IMR-90 (cell line): ENCODE data around the gene PAK5. TPM values are rescaled to one million over a fixed set of nuclear protein-coding genes. Genes with fewer than 3 reads are reported as not detected.

Experiments
- ATAC-seq: fragments of 200-7000 bp; cut with Tn5 transposase; 2 replicates; pipeline ENCODE4 v1.9.1; 2020; ENCODE audit warnings: low read depth, mild to moderate bottlenecking, moderate library complexity
- BruUV-seq: library from RNA; stranded (reverse); fragments of 400-500 nt; replicated peaks from 2 replicates; lab custom pipeline; 2021; lab: Mats Ljungman, UMichigan
- CTCF ChIA-PET: fragments of 300-600 bp; formaldehyde crosslinking; extraction: SDS; loops from one replicate; lab custom pipeline; 2021; ENCODE audit warnings: antibody characterized with exemption; lab: Yijun Ruan, JAX
- POLR2A ChIA-PET: fragments of 300-600 bp; sonication (Branson Sonifier 250); formaldehyde crosslinking; loops from one replicate; lab custom pipeline; 2022; ENCODE audit warnings: antibody characterized with exemption; ENCODE audit not compliant: unreplicated experiment; lab: Charles Lee
- DNase-seq: peaks from one replicate; pipeline ENCODE4 v3.0.0; 2013
- H2AFZ ChIP-seq: replicated peaks from 2 replicates; pipeline ENCODE3; 2013; ENCODE audit warnings: low read length, mild to moderate bottlenecking; ENCODE audit not compliant: poor library complexity
- H2AK5ac ChIP-seq: 2 replicates; pipeline ENCODE4 v1.6.1; 2013; ENCODE audit warnings: low read depth, low read length, inconsistent platforms
- H2AK9ac ChIP-seq: replicated peaks from 2 replicates; pipeline ENCODE3; 2013; ENCODE audit warnings: mild to moderate bottlenecking, low read depth, low read length, moderate library complexity; ENCODE audit not compliant: poor library complexity
- H2BK120ac ChIP-seq: 2 replicates; pipeline ENCODE4 v1.6.1; 2013; ENCODE audit warnings: low read depth, low read length, inconsistent platforms
- H2BK15ac ChIP-seq: 3 replicates; pipeline ENCODE4 v1.6.1; 2013; ENCODE audit warnings: low read depth, low read length, inconsistent platforms
- H2BK20ac ChIP-seq: 2 replicates; pipeline ENCODE4 v1.6.1; 2013; ENCODE audit warnings: low read depth, mild to moderate bottlenecking, inconsistent platforms, low read length, moderate library complexity
- H2BK5ac ChIP-seq: 2 replicates; pipeline ENCODE4 v1.6.1; 2013; ENCODE audit warnings: mild to moderate bottlenecking, low read depth, low read length, inconsistent platforms; ENCODE audit not compliant: poor library complexity, severe bottlenecking
- H3K14ac ChIP-seq: replicated peaks from 2 replicates; pipeline ENCODE4 v1.6.1; 2013; ENCODE audit warnings: low read depth, low read length, inconsistent platforms
- H3K18ac ChIP-seq: 2 replicates; pipeline ENCODE4 v1.6.1; 2013; ENCODE audit warnings: low read depth, low read length, control low read depth
- H3K23ac ChIP-seq: 2 replicates; pipeline ENCODE4 v1.6.1; 2013; ENCODE audit warnings: low read depth, low read length, inconsistent platforms
- H3K27ac ChIP-seq: 2 replicates; pipeline ENCODE4 v1.5.1; 2013; ENCODE audit warnings: mild to moderate bottlenecking, control low read depth, low read length; ENCODE audit not compliant: insufficient read depth
- H3K27me3 ChIP-seq: 2 replicates; pipeline ENCODE4 v1.6.1; 2013; ENCODE audit warnings: low read length; ENCODE audit not compliant: control insufficient read depth, insufficient read depth
- H3K36me3 ChIP-seq: 2 replicates; pipeline ENCODE4 v1.6.1; 2013; ENCODE audit warnings: low read length, mixed read lengths; ENCODE audit not compliant: control insufficient read depth, insufficient read depth
- H3K4ac ChIP-seq: 2 replicates; pipeline ENCODE4 v1.6.1; 2013; ENCODE audit warnings: low read depth, low read length, inconsistent platforms
- H3K4me1 ChIP-seq: 2 replicates; pipeline ENCODE4 v1.6.1; 2013; ENCODE audit warnings: low read length, mixed read lengths; ENCODE audit not compliant: control insufficient read depth, insufficient read depth
- H3K4me2 ChIP-seq: 2 replicates; pipeline ENCODE4 v1.6.1; 2013; ENCODE audit warnings: low read depth, mild to moderate bottlenecking, control low read depth, low read length, moderate library complexity
- H3K4me3 ChIP-seq: 2 replicates; pipeline ENCODE4 v1.5.1; 2013; ENCODE audit warnings: low read depth, mild to moderate bottlenecking, control low read depth, low read length, moderate library complexity; ENCODE audit not compliant: insufficient read depth
- H3K56ac ChIP-seq: 2 replicates; pipeline ENCODE4 v1.6.1; 2013; ENCODE audit warnings: low read length, inconsistent platforms; ENCODE audit not compliant: insufficient read depth; ENCODE audit errors: extremely low read depth
- H3K79me1 ChIP-seq, 2 experiments: 2 replicates each; pipeline ENCODE4 v1.6.1; 2013; ENCODE audit warnings: low read length in 2 of 2, inconsistent platforms in 1 of 2, low read depth in 1 of 2
- H3K9ac ChIP-seq: 2 replicates; pipeline ENCODE4 v1.6.1; 2013; ENCODE audit warnings: low read depth, low read length, control low read depth
- H3K9me1 ChIP-seq: 2 replicates; pipeline ENCODE4 v1.6.1; 2013; ENCODE audit warnings: low read length, inconsistent platforms; ENCODE audit not compliant: insufficient read depth
- H3K9me3 ChIP-seq: 2 replicates; pipeline ENCODE4 v1.6.1; 2013; ENCODE audit warnings: low read length; ENCODE audit not compliant: control insufficient read depth, insufficient read depth
- H4K20me1 ChIP-seq: 2 replicates; pipeline ENCODE4 v1.6.1; 2013; ENCODE audit warnings: low read length, inconsistent platforms; ENCODE audit not compliant: insufficient read depth
- H4K5ac ChIP-seq: 2 replicates; pipeline ENCODE4 v1.6.1; 2013; ENCODE audit warnings: mild to moderate bottlenecking, low read depth, low read length, control low read depth
- H4K8ac ChIP-seq, 2 experiments: 2 replicates each; pipeline ENCODE4 v1.6.1; 2013; ENCODE audit warnings: low read depth in 2 of 2, low read length in 2 of 2, control low read depth in 1 of 2, inconsistent platforms in 1 of 2
- H4K91ac ChIP-seq: 2 replicates; pipeline ENCODE4 v1.6.1; 2013; ENCODE audit warnings: low read depth, low read length, inconsistent platforms; ENCODE audit not compliant: insufficient read depth
- BHLHE40 ChIP-seq: fragments of 150-350 bp; IDR thresholded peaks from 2 replicates; pipeline ENCODE4 v1.6.1; 2016; ENCODE audit warnings: mild to moderate bottlenecking, low read depth, low read length
- CEBPB ChIP-seq: IDR thresholded peaks from 2 replicates; pipeline ENCODE4 v1.6.1; 2012; ENCODE audit warnings: low read depth, low read length, improper control_type of control experiment
- CHD1 ChIP-seq: IDR thresholded peaks from 2 replicates; pipeline ENCODE4 v1.6.1; 2012; ENCODE audit warnings: low read depth, low read length, improper control_type of control experiment
- CTCF ChIP-seq: conservative IDR thresholded peaks from 2 replicates; pipeline ENCODE4 v1.5.1; 2012; ENCODE audit warnings: mild to moderate bottlenecking, low read depth, low read length, improper control_type of control experiment
- ELK1 ChIP-seq: fragments of 150-350 bp; IDR thresholded peaks from 2 replicates; pipeline ENCODE4 v1.6.1; 2016; ENCODE audit warnings: low read depth, mild to moderate bottlenecking, low read length, moderate library complexity, borderline replicate concordance
- FOS ChIP-seq: fragments of 150-350 bp; IDR thresholded peaks from 2 replicates; pipeline ENCODE4 v1.6.1; 2016; ENCODE audit warnings: low read depth, low read length
- MAFK ChIP-seq: IDR thresholded peaks from 2 replicates; pipeline ENCODE4 v1.6.1; 2012; ENCODE audit warnings: low read depth, low read length, improper control_type of control experiment
- MAZ ChIP-seq: IDR thresholded peaks from 2 replicates; pipeline ENCODE4 v1.6.1; 2012; ENCODE audit warnings: low read depth, mild to moderate bottlenecking, low read length, improper control_type of control experiment, moderate library complexity, borderline replicate concordance
- MXI1 ChIP-seq: IDR thresholded peaks from 2 replicates; pipeline ENCODE4 v1.6.1; 2012; ENCODE audit warnings: low read depth, mild to moderate bottlenecking, low read length, moderate library complexity, borderline replicate concordance
- NFE2L2 ChIP-seq: fragments of 150-350 bp; IDR thresholded peaks from 2 replicates; pipeline ENCODE4 v1.6.1; 2016; ENCODE audit warnings: low read depth, mild to moderate bottlenecking, low read length
- POLR2A ChIP-seq: IDR thresholded peaks from 2 replicates; pipeline ENCODE4 v1.6.1; 2012; ENCODE audit warnings: mild to moderate bottlenecking, low read depth, low read length
- RAD21 ChIP-seq: IDR thresholded peaks from 2 replicates; pipeline ENCODE4 v1.6.1; 2012; ENCODE audit warnings: low read length, improper control_type of control experiment
- RCOR1 ChIP-seq: IDR thresholded peaks from 2 replicates; pipeline ENCODE4 v1.6.1; 2012; ENCODE audit warnings: mild to moderate bottlenecking, low read length, improper control_type of control experiment; ENCODE audit not compliant: insufficient replicate concordance
- RFX5 ChIP-seq: IDR thresholded peaks from 2 replicates; pipeline ENCODE4 v1.8.0; 2012; ENCODE audit warnings: low read depth, mild to moderate bottlenecking, low read length, moderate library complexity
- SMC3 ChIP-seq: fragments of 150-350 bp; IDR thresholded peaks from 2 replicates; pipeline ENCODE4 v1.6.1; 2016; ENCODE audit warnings: low read depth, mild to moderate bottlenecking, antibody characterized with exemption, low read length, moderate library complexity
- USF2 ChIP-seq: fragments of 150-350 bp; IDR thresholded peaks from 2 replicates; pipeline ENCODE4 v1.6.1; 2017; ENCODE audit warnings: mild to moderate bottlenecking, antibody characterized with exemption, low read length, low read depth
- WGBS, 2 experiments: methylation state at CpG; one replicate each; pipeline versions ENCODE4 v1.1.5 to v1.1.7; 2013; ENCODE audit warnings: missing lambda C conversion rate in 2 of 2; ENCODE audit not compliant: insufficient read length in 1 of 2; ENCODE audit errors: extremely low coverage in 2 of 2; 5-methylcytosine and 5-hydroxymethylcytosine counted together
- dilution Hi-C: fragments of 300-500 bp; cut with HindIII; formaldehyde crosslinking; loops from one replicate; pipeline ENCODE4 v1.14.3; 2018; ENCODE audit warnings: low sequenced_read_pairs; ENCODE audit not compliant: unreplicated experiment
- in situ Hi-C: fragments of 300-500 bp; cut with MboI; formaldehyde crosslinking; loops from 3 replicates; pipeline ENCODE4 v1.14.3; 2019; ENCODE audit warnings: low sequenced_read_pairs, inconsistent platforms, mixed read lengths
- intact Hi-C: fragments of 100-400 bp; cut with micrococcal nuclease; formaldehyde crosslinking; loops from 2 replicates; pipeline ENCODE4 v1.10.0; 2022
- polyA plus RNA-seq, 3 experiments: library from polyadenylated mRNA; depleted of rRNA; stranded (reverse); fragments of >200 nt; gene quantifications; 2 replicates each; pipeline ENCODE4 v1.2.3, GENCODE V29; 2012; ENCODE audit warnings: low replicate concordance in 1 of 3
- total RNA-seq: library from RNA; depleted of rRNA; stranded (reverse); fragments of >200 nt; gene quantifications from 2 replicates; pipeline ENCODE4 v1.2.3, GENCODE V29; 2012

PAK5 gene
- total and polyA plus RNA-seq, 2 of the 4 experiments (the other 2 are of a cell fraction) = not detected

- no peak overlapping the region for H2BK5ac ChIP-seq
- no peak overlapping the region for H2AK9ac ChIP-seq
- in situ Hi-C loops = no loop called here
- H2BK15ac ChIP-seq = no peak overlapping the region
- no peak overlapping the region for H2BK20ac ChIP-seq
- dilution Hi-C loops = no loop called here
- H3K27ac ChIP-seq = no peak overlapping the region
- TF ChIP-seq MXI1 (no peak), RAD21 (no peak), RFX5 (no peak), BHLHE40 (no peak), SMC3 (no peak), NFE2L2 (no peak), POLR2A (no peak), MAZ (no peak), ELK1 (no peak), CHD1 (no peak), CEBPB (no peak), FOS (no peak), MAFK (no peak), RCOR1 (no peak), CTCF (no peak), USF2 (no peak)
- no peak for DNase-seq
- no peak overlapping the region for H4K8ac ChIP-seq
- no peak overlapping the region for H3K23ac ChIP-seq
- no peak overlapping the region for H3K56ac ChIP-seq
- H3K4me1 ChIP-seq = no peaks in the 10 kb centered on the region
- ChIA-PET CTCF (interaction anchor here (0.5 kb wide), 1 partner anchor 15 kb away, joined by 4 read pairs; no protein-coding TSS in a partner anchor), POLR2A (no interaction called here)
- H3K18ac ChIP-seq = no peak overlapping the region
- no peak overlapping the region for H3K4ac ChIP-seq
- no peaks in the 10 kb centered on the region for H3K79me1 ChIP-seq
- no peak overlapping the region for H2AK5ac ChIP-seq
- intact Hi-C loops = no loop called here
- no peaks in the 10 kb centered on the region for H3K36me3 ChIP-seq
- no peak overlapping the region for H3K9ac ChIP-seq
- H3K4me3 ChIP-seq = no peak overlapping the region
- no peak overlapping the region for H2BK120ac ChIP-seq
- H4K20me1 ChIP-seq = no peaks in the 10 kb centered on the region
- no peak for ATAC-seq
- no peak overlapping the region for H4K91ac ChIP-seq
- H2AFZ ChIP-seq = no peak overlapping the region
- no peaks in the 10 kb centered on the region for H3K27me3 ChIP-seq
- no peak overlapping the region for H3K4me2 ChIP-seq
- BruUV-seq = no TSS peak
- no peaks in the 10 kb centered on the region for H3K9me1 ChIP-seq
- no peak overlapping the region for H4K5ac ChIP-seq
- no peaks in the 10 kb centered on the region for H3K9me3 ChIP-seq
- WGBS, 2 experiments = 50% methylated on average over 1 of the region's 3 CpGs; no CpG with 5 or more reads in 1 of the 2 experiments
- H3K14ac ChIP-seq = no peak overlapping the region
Observed at GRCh38 chr20:9775176-9775575, 63.7 kb downstream of the PAK5 start.
